ENCODE results near the gene ZNF609.

DNA sequence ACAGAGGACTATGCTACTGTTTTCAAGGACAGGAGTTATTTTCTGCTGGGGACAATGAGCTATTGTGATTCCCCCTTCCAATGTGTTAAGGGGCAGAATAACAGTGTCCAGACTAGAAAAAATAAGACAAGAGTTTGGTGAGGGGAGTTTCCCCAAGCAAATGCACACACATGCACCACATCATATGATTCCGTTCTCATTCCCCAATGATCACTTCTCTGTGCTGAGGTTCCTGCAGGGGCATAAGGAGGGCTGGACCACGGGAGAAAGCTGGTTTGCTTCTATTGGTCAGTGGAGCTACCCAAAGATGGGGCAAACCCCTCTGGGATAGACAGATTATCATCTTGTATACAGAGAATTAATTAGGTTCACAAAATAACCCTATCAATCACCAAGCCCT lies 234.4 kb downstream of the ZNF609 start:
- TF ChIP-seq POLR2AphosphoS5 (IDR thresholded peaks at IDR 0.05; ENCODE audit: low read depth, low read length) (no peak), POLR2A (IDR thresholded peaks at IDR 0.05; ENCODE audit: low read depth, low read length) (no peak), PAX5 (IDR thresholded peaks at IDR 0.05; ENCODE audit: insufficient read depth, low read length, severe bottlenecking) (no peak)
